Progenitor cell of endocrine pancreas (in vitro differentiated cells): ENCODE measurements around the gene CNOT1. TPM values are rescaled to one million over a fixed set of nuclear protein-coding genes. Genes with fewer than 3 reads are reported as not detected.
A peak's percentile ranks its signal among the peaks of the same experiment; 100 is the strongest.

Experiments
- DNase-seq: peaks from one replicate; pipeline ENCODE4 v3.0.0; 2021; ENCODE audit warnings: low spot score; ENCODE audit not compliant: unreplicated experiment
- H3K27ac Mint-ChIP-seq: 2 replicates; pipeline ENCODE4 v1.8.0; 2021; ENCODE audit warnings: mild to moderate bottlenecking, moderate library complexity, mixed read lengths
- H3K27me3 Mint-ChIP-seq: 2 replicates; pipeline ENCODE4 v1.8.0; 2021; ENCODE audit warnings: mixed read lengths
- H3K36me3 Mint-ChIP-seq: 2 replicates; pipeline ENCODE4 v1.8.0; 2022; ENCODE audit warnings: mixed read lengths; ENCODE audit not compliant: insufficient read depth
- H3K4me1 Mint-ChIP-seq: 2 replicates; pipeline ENCODE4 v1.8.0; 2021; ENCODE audit warnings: low read depth, mixed read lengths
- H3K4me3 Mint-ChIP-seq: 2 replicates; pipeline ENCODE4 v1.8.0; 2021; ENCODE audit warnings: low read depth, mild to moderate bottlenecking, moderate library complexity, mixed read lengths
- H3K9me3 Mint-ChIP-seq: 2 replicates; pipeline ENCODE4 v1.8.0; 2021; ENCODE audit warnings: low read depth, mixed read lengths
- CTCF ChIP-seq: fragments of 200-600 bp; sonication (generic); IDR thresholded peaks from one replicate; pipeline ENCODE4 v1.5.0; 2021; ENCODE audit warnings: antibody characterized with exemption, mild to moderate bottlenecking; ENCODE audit not compliant: unreplicated experiment
- total RNA-seq: library from RNA; stranded (reverse); gene quantifications from 2 replicates; pipeline ENCODE4 v1.2.1, GENCODE V29; 2021

CNOT1 gene
- total RNA-seq, 1 donor from 2014 or later = 235 TPM

GRCh38 chr16:58487566-58488351 is 141.9 kb downstream of the CNOT1 start:
- H3K4me1 Mint-ChIP-seq = no peaks in the 10 kb centered on the region
- H3K36me3 Mint-ChIP-seq = no peaks in the 10 kb centered on the region
- H3K27ac Mint-ChIP-seq = no peak overlapping the region
- peak; percentile 97 for TF ChIP-seq CTCF
- no peak overlapping the region for H3K4me3 Mint-ChIP-seq
- peak; percentile 86 for DNase-seq
- no peaks in the 10 kb centered on the region for H3K27me3 Mint-ChIP-seq
- H3K9me3 Mint-ChIP-seq = no peaks in the 10 kb centered on the region

GRCh38 chr16:58485184-58485887 is 144.3 kb downstream of the CNOT1 start:
- no peaks in the 10 kb centered on the region for H3K9me3 Mint-ChIP-seq
- H3K27me3 Mint-ChIP-seq = no peaks in the 10 kb centered on the region
- DNase-seq = no peak
- H3K4me1 Mint-ChIP-seq = no peaks in the 10 kb centered on the region
- H3K27ac Mint-ChIP-seq = no peak overlapping the region
- no peak overlapping the region for H3K4me3 Mint-ChIP-seq
- no peaks in the 10 kb centered on the region for H3K36me3 Mint-ChIP-seq
- no peak for TF ChIP-seq CTCF

GRCh38 chr16:58481931-58482330 is 147.7 kb downstream of the CNOT1 start:
- H3K27me3 Mint-ChIP-seq = no peaks in the 10 kb centered on the region
- H3K4me1 Mint-ChIP-seq = no peaks in the 10 kb centered on the region
- no peak for TF ChIP-seq CTCF
- no peaks in the 10 kb centered on the region for H3K9me3 Mint-ChIP-seq
- no peaks in the 10 kb centered on the region for H3K36me3 Mint-ChIP-seq
- H3K4me3 Mint-ChIP-seq = no peak overlapping the region
- DNase-seq = no peak
- H3K27ac Mint-ChIP-seq = no peak overlapping the region

GRCh38 chr16:58481226-58481869 is 148.3 kb downstream of the CNOT1 start:
- H3K4me1 Mint-ChIP-seq = no peaks in the 10 kb centered on the region
- no peak overlapping the region for H3K4me3 Mint-ChIP-seq
- H3K27ac Mint-ChIP-seq = no peak overlapping the region
- H3K9me3 Mint-ChIP-seq = peaks cover 1% of the 10 kb centered on the region
- DNase-seq = no peak
- TF ChIP-seq CTCF = no peak
- H3K36me3 Mint-ChIP-seq = no peaks in the 10 kb centered on the region
- H3K27me3 Mint-ChIP-seq = no peaks in the 10 kb centered on the region

GRCh38 chr16:58478427-58478826 is 151.2 kb downstream of the CNOT1 start:
- no peak for DNase-seq
- Mint-ChIP-seq H3K9me3 (peaks cover 3% of the 10 kb centered on the region), H3K4me1 (no peaks in the 10 kb centered on the region), H3K36me3 (no peaks in the 10 kb centered on the region), H3K27me3 (peaks cover 7% of the 10 kb centered on the region), H3K4me3 (no peak overlapping the region), H3K27ac (no peak overlapping the region)
- no peak for TF ChIP-seq CTCF
